GM12891 (cell line): ENCODE results near the gene HOTAIR.

Experiments
- POLR2A ChIP-seq: IDR thresholded peaks from 2 replicates; pipeline ENCODE4 v1.6.1; 2011; ENCODE audit warnings: low read depth, low read length, control low read depth
- POLR2AphosphoS5 ChIP-seq: IDR thresholded peaks from 2 replicates; pipeline ENCODE4 v1.6.1; 2011; ENCODE audit warnings: low read depth, low read length, control low read depth
- POU2F2 ChIP-seq: IDR thresholded peaks from 2 replicates; pipeline ENCODE4 v1.6.1; 2011; ENCODE audit warnings: low read depth, mild to moderate bottlenecking, control low read depth, low read length, moderate library complexity

- TF ChIP-seq POLR2A (no peak), POLR2AphosphoS5 (no peak), POU2F2 (no peak)
These were observed 30.2 kb upstream of the HOTAIR start for GRCh38 chr12:54004841-54005530.
